Stomach (tissue), 9 donors: Measurements from ENCODE around the gene UQCRC1. TPM values are rescaled to one million over a fixed set of nuclear protein-coding genes. Genes with fewer than 3 reads are reported as not detected.

Experiments
- DNase-seq, 2 donors: peaks; one replicate each; pipeline versions ENCODE4 v3.0.0 to v3.0.0-alpha.2; 2013 to 2019
- H3K27ac ChIP-seq, 5 donors: fragments of 200-600 bp in 4 of 5; sonication (generic) in 4 of 5; one replicate each; pipeline ENCODE4 v1.5.1; 2013 to 2019; ENCODE audit warnings: mild to moderate bottlenecking in 1 of 5, moderate library complexity in 1 of 5
- H3K27me3 ChIP-seq, 3 donors: fragments of 200-600 bp; sonication (generic); one replicate each; pipeline ENCODE4 v1.5.1; 2017 to 2019; ENCODE audit warnings: mixed run types in 1 of 3
- H3K36me3 ChIP-seq, 4 donors: fragments of 200-600 bp; sonication (generic); 1 replicate in 3 of 4; 2 replicates in 1 of 4; pipeline ENCODE4 v1.5.1; 2016 to 2019
- H3K4me1 ChIP-seq, 4 donors: fragments of 200-600 bp; sonication (generic); one replicate each; pipeline ENCODE4 v1.5.1; 2016 to 2019
- H3K4me3 ChIP-seq, 4 donors: fragments of 200-600 bp; sonication (generic) in 3 of 4; one replicate each; pipeline ENCODE4 v1.5.1; 2016 to 2019; ENCODE audit warnings: mild to moderate bottlenecking in 1 of 4
- H3K9me3 ChIP-seq, 4 donors: fragments of 200-600 bp; sonication (generic); one replicate each; pipeline ENCODE4 v1.5.1; 2016 to 2019
- EP300 ChIP-seq: sonication (generic); formaldehyde crosslinking; IDR thresholded peaks from one replicate; pipeline ENCODE4 v1.6.1; 2017; ENCODE audit warnings: antibody characterized with exemption
- POLR2A ChIP-seq, 4 donors: fragments of 450-650 bp; IDR thresholded peaks; one replicate each; pipeline ENCODE4 v1.6.1; 2016; ENCODE audit warnings: antibody characterized with exemption in 4 of 4, control low read depth in 2 of 4, mild to moderate bottlenecking in 1 of 4, moderate library complexity in 1 of 4
- POLR2AphosphoS5 ChIP-seq, 3 donors: sonication (generic); formaldehyde crosslinking; IDR thresholded peaks; one replicate each; pipeline ENCODE4 v1.6.1; 2016; ENCODE audit warnings: antibody characterized with exemption in 3 of 3
- WGBS, 5 donors: extraction: QIAGEN DNeasy Blood & Tissue Kit in 3 of 5; methylation state at CpG; one replicate each; pipeline versions ENCODE4 v1.1.5 to v1.1.7; 2013 to 2018; 5-methylcytosine and 5-hydroxymethylcytosine counted together
- intact Hi-C: fragments of 100-400 bp; cut with DNase I; formaldehyde crosslinking; loops from one replicate; pipeline ENCODE4 v1.15.1; 2023; ENCODE audit warnings: low total_unique reads
- polyA plus RNA-seq, 3 donors: library from polyadenylated mRNA; stranded (reverse); fragments of 200-250 nt; gene quantifications; one replicate each; pipeline ENCODE4 v1.2.3, GENCODE V29; 2013
- total RNA-seq, 5 donors: library from RNA; depleted of rRNA; stranded (reverse); fragments of >200 nt; gene quantifications; one replicate each; pipeline versions ENCODE4 v1.1.0 to v1.2.3, GENCODE V29; 2014 to 2016
- TF ChIP-seq, protein P1 (sequence below), 7 experiments: fragments of 450-650 bp in 4 of 7; fragments of 200-600 bp in 3 of 7; sonication (generic) in 3 of 7; IDR thresholded peaks; one replicate each; pipeline ENCODE4 v1.5.1; 2016 to 2019; ENCODE audit warnings: antibody characterized with exemption in 7 of 7, control low read depth in 2 of 7, mild to moderate bottlenecking in 1 of 7
- donor health status: healthy with polysubstance abuse.
- donor health status: Bipolar disorder and iron deficiency.
- donor health status: healthy.

Gene UQCRC1
- total and polyA plus RNA-seq, 8 donors = 178 to 568 (median 277) TPM

DNA sequence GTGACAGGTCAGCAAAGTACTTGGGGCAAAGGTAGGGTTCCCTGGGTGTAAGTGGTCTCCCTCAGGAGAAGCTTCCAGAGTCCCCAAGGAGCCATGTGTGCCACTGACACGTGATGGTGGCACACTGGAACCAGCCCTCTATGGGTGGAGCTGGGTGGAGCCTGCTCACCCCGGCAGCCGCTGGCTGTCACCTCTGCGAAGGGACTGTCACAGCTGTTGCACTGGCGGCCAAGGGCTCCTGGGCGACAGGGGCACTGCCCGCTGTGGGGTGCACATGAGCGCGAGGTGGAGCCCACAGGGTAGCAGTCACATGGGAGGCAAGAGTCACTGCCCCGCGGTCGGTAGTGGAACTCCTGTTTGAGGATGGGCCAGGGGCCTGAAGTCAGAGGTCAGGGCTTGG lies 41.3 kb upstream of the UQCRC1 start:
- intact Hi-C loops = no loop called here
- 65 to 85% (median 83%) methylated on average over 6 to 12 of the region's 12 CpGs for WGBS, 5 donors
- H3K36me3 ChIP-seq = no peaks in the 10 kb centered on the region
- no peak overlapping the region for H3K27ac ChIP-seq
- H3K4me1 ChIP-seq = peaks cover 3 to 5% (median 4%) of the 10 kb centered on the region in 4 donors
- no peak overlapping the region for H3K4me3 ChIP-seq
- no peak for DNase-seq
- no peaks in the 10 kb centered on the region for H3K9me3 ChIP-seq
- TF ChIP-seq POLR2A (IDR thresholded peaks at IDR 0.05) = no peak
- no peak for TF ChIP-seq POLR2AphosphoS5 (IDR thresholded peaks at IDR 0.05)
- no peak for TF ChIP-seq EP300
- TF ChIP-seq, protein P1, sequence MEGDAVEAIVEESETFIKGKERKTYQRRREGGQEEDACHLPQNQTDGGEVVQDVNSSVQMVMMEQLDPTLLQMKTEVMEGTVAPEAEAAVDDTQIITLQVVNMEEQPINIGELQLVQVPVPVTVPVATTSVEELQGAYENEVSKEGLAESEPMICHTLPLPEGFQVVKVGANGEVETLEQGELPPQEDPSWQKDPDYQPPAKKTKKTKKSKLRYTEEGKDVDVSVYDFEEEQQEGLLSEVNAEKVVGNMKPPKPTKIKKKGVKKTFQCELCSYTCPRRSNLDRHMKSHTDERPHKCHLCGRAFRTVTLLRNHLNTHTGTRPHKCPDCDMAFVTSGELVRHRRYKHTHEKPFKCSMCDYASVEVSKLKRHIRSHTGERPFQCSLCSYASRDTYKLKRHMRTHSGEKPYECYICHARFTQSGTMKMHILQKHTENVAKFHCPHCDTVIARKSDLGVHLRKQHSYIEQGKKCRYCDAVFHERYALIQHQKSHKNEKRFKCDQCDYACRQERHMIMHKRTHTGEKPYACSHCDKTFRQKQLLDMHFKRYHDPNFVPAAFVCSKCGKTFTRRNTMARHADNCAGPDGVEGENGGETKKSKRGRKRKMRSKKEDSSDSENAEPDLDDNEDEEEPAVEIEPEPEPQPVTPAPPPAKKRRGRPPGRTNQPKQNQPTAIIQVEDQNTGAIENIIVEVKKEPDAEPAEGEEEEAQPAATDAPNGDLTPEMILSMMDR (IDR thresholded peaks at IDR 0.05) = no peak
- peaks cover 0 to 4% (median 0%) of the 10 kb centered on the region in 3 donors for H3K27me3 ChIP-seq

DNA sequence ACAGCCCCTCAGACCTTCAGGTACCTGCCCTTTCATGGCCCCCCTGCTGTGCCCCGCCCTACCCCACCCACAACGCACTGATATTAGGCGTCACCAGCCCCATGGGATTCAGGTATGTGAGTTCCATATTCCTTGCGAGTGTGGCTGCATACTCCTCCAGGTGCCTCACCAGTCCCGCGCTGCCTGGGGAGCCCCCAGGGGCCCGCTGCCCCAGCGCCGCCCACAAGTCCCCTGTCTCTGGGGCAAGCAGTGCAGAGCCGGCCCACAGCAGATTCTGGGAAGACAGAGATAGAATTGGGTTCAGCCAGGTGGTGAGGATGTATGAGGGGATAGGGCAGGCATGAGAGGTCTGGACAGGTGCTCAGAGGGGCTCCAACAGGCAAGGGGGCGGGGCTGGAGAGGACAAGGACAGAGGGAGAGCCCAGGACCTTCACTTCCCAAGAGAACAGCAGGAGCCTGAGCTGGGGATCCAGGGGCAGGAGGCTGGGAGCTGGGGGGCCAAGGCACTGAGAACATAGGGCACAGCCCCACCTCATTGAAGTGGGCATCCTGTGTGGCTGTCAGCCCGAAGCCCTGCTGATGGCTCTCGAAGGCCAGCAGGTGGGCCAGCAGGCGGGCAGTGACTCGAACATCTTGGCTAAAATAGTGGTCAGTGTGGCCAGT lies 38.9 kb upstream of the UQCRC1 start:
- no peaks in the 10 kb centered on the region for H3K27me3 ChIP-seq
- H3K4me3 ChIP-seq = no peak overlapping the region
- TF ChIP-seq POLR2A (IDR thresholded peaks at IDR 0.05) (no peak), POLR2AphosphoS5 (IDR thresholded peaks at IDR 0.05) (no peak), EP300 (no peak)
- TF ChIP-seq, protein P1 (IDR thresholded peaks at IDR 0.05) = no peak
- no peak overlapping the region for H3K27ac ChIP-seq
- intact Hi-C loops = no loop called here
- no peaks in the 10 kb centered on the region for H3K9me3 ChIP-seq
- no peak for DNase-seq
- WGBS, 5 donors = 79 to 85% (median 81%) methylated on average over 14 to 15 of the region's 15 CpGs
- H3K36me3 ChIP-seq = no peaks in the 10 kb centered on the region
- no peaks in the 10 kb centered on the region for H3K4me1 ChIP-seq

DNA sequence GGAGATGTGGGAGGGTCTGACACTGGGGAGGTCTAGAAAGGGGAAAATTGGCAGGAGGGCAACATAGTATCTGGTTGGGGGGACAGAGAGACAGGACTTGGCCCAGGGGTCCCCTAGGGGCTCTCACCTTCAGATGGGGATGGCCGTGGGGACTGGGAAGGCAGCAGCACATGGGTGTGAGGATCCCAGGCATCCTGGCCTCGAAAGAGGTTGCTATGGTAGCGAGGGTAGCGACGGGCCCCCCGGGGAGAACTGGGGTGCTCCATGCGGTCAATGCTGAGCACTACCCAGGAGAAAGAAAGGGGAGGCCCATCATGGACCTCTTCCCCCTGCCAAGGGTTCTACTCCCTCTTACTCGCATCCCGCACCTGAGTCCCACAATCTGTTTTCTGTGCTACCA lies 38.3 kb upstream of the UQCRC1 start:
- no peak for DNase-seq
- Histone ChIP-seq H3K27me3 (no peaks in the 10 kb centered on the region), H3K9me3 (no peaks in the 10 kb centered on the region), H3K36me3 (no peaks in the 10 kb centered on the region), H3K4me3 (no peak overlapping the region), H3K27ac (no peak overlapping the region), H3K4me1 (no peaks in the 10 kb centered on the region)
- no peak for TF ChIP-seq EP300
- no peak for TF ChIP-seq POLR2AphosphoS5 (IDR thresholded peaks at IDR 0.05)
- TF ChIP-seq, protein P1 (IDR thresholded peaks at IDR 0.05) = no peak
- 78 to 86% (median 85%) methylated on average over 4 to 9 of the region's 9 CpGs for WGBS, 5 donors
- intact Hi-C loops = no loop called here

DNA sequence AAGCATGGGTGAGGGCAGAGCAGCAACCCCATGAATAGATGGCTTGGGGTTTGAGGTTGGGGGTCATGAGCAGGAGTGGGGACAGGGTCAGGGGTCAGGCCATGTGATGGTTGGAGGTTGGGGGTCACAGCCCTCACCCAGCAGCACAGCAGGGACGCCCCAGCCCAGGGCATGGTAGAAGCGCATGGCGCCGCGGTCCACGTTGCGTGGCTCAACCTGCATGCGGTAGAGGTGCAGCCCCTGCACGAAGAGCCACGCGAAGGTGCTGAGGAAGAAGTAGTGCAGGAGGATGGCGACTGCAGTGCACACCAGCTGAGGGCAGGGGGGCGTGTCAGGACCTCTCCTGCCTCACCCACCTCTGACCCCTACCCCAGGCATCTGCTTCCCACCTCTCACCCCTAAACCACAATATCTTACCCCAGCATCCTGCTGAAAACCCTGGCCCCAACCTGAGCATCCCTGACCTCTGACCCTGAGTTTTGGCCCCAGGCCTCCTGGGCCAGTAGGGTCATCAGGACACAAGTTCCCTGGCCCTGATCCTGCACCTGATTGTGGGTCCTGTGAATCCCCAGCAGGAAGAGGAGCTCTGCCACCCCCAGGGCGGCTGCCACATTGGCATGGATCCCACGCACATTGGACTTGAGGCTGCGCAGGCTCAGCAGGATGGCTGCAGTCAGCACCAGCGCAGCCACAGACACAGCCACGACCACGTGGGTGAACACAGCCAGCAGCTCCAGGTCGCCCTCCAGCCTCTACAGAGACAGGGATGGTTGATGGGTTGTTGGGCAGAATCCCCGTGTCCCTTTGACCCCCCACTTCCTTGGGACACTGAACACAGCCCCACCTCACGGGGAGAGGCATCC lies 35.7 kb upstream of the UQCRC1 start:
- Histone ChIP-seq H3K27me3 (no peaks in the 10 kb centered on the region), H3K4me1 (no peaks in the 10 kb centered on the region), H3K36me3 (no peaks in the 10 kb centered on the region), H3K9me3 (no peaks in the 10 kb centered on the region), H3K27ac (no peak overlapping the region), H3K4me3 (no peak overlapping the region)
- TF ChIP-seq, protein P1 (IDR thresholded peaks at IDR 0.05) = no peak
- TF ChIP-seq POLR2AphosphoS5 (IDR thresholded peaks at IDR 0.05) (no peak), POLR2A (IDR thresholded peaks at IDR 0.05) (no peak), EP300 (no peak)
- intact Hi-C loops = no loop called here
- DNase-seq = no peak
- WGBS, 5 donors = 87 to 95% (median 89%) methylated on average over 18 to 22 of the region's 22 CpGs
